H9 (cell line): ENCODE measurements around the gene TGM5. TPM values are rescaled to one million over a fixed set of nuclear protein-coding genes. Genes with fewer than 3 reads are reported as not detected.

ENCODE experiments used
- DNase-seq: peaks from one replicate; pipeline ENCODE4 v3.0.0-alpha.2; 2017
- H2AFZ ChIP-seq: one replicate; pipeline ENCODE4 v1.6.1; 2013; ENCODE audit warnings: mild to moderate bottlenecking, low read length, control low read depth, moderate library complexity
- H2AK5ac ChIP-seq: 2 replicates; pipeline ENCODE4 v1.6.1; 2013; ENCODE audit warnings: low read length, control low read depth, mixed read lengths; ENCODE audit not compliant: insufficient read length
- H2BK120ac ChIP-seq: one replicate; pipeline ENCODE4 v1.6.1; 2013; ENCODE audit warnings: low read depth, mild to moderate bottlenecking, low read length, control low read depth, inconsistent platforms; ENCODE audit not compliant: poor library complexity, severe bottlenecking
- H2BK12ac ChIP-seq: 2 replicates; pipeline ENCODE4 v1.6.1; 2013; ENCODE audit warnings: low read length, control low read depth, mixed read lengths, low read depth; ENCODE audit not compliant: insufficient read length
- H2BK15ac ChIP-seq: 2 replicates; pipeline ENCODE4 v1.6.1; 2013; ENCODE audit warnings: low read depth, low read length, control low read depth
- H2BK20ac ChIP-seq: one replicate; pipeline ENCODE4 v1.6.1; 2013; ENCODE audit warnings: low read depth, mild to moderate bottlenecking, low read length, control low read depth, inconsistent platforms; ENCODE audit not compliant: poor library complexity, severe bottlenecking
- H2BK5ac ChIP-seq: 2 replicates; pipeline ENCODE4 v1.6.1; 2013; ENCODE audit warnings: low read length, control low read depth, mixed read lengths; ENCODE audit not compliant: insufficient read length
- H3K14ac ChIP-seq: 2 replicates; pipeline ENCODE4 v1.6.1; 2013; ENCODE audit warnings: low read length, control low read depth; ENCODE audit not compliant: insufficient read depth
- H3K18ac ChIP-seq: 2 replicates; pipeline ENCODE4 v1.6.1; 2013; ENCODE audit warnings: low read depth, mild to moderate bottlenecking, mixed read lengths, low read length, control low read depth; ENCODE audit not compliant: insufficient read length
- H3K23ac ChIP-seq: 2 replicates; pipeline ENCODE4 v1.6.1; 2013; ENCODE audit warnings: low read length, control low read depth, mixed read lengths, low read depth; ENCODE audit not compliant: insufficient read length
- H3K23me2 ChIP-seq: 2 replicates; pipeline ENCODE4 v1.6.1; 2013; ENCODE audit warnings: low read depth, mild to moderate bottlenecking, mixed read lengths, low read length, control low read depth; ENCODE audit not compliant: insufficient read length, poor library complexity, severe bottlenecking
- H3K27ac ChIP-seq: 2 replicates; pipeline ENCODE4 v1.5.1; 2013; ENCODE audit warnings: low read length, control low read depth, mixed read lengths, low read depth; ENCODE audit not compliant: insufficient read length
- H3K27me3 ChIP-seq: 2 replicates; pipeline ENCODE4 v1.6.1; 2013; ENCODE audit warnings: low read length, control low read depth, inconsistent platforms; ENCODE audit not compliant: insufficient read depth
- H3K4ac ChIP-seq: 2 replicates; pipeline ENCODE4 v1.6.1; 2013; ENCODE audit warnings: low read depth, mild to moderate bottlenecking, control low read depth, inconsistent platforms, low read length, moderate library complexity
- H3K4me1 ChIP-seq: 2 replicates; pipeline ENCODE4 v1.6.1; 2013; ENCODE audit warnings: low read length, control low read depth, inconsistent platforms; ENCODE audit not compliant: insufficient read depth
- H3K4me2 ChIP-seq: 2 replicates; pipeline ENCODE4 v1.6.1; 2013; ENCODE audit warnings: low read length, control low read depth, mixed read lengths; ENCODE audit not compliant: insufficient read length, insufficient read depth
- H3K56ac ChIP-seq: 2 replicates; pipeline ENCODE4 v1.6.1; 2013; ENCODE audit warnings: low read depth, mild to moderate bottlenecking, mixed read lengths, low read length, control low read depth; ENCODE audit not compliant: insufficient read length
- H3K79me1 ChIP-seq: 2 replicates; pipeline ENCODE4 v1.6.1; 2013; ENCODE audit warnings: low read depth, mild to moderate bottlenecking, moderate library complexity, low read length, control low read depth, inconsistent platforms; ENCODE audit not compliant: insufficient read depth, poor library complexity, severe bottlenecking
- H3K79me2 ChIP-seq: 2 replicates; pipeline ENCODE4 v1.6.1; 2013; ENCODE audit warnings: low read length, control low read depth, inconsistent platforms; ENCODE audit not compliant: insufficient read depth
- H3K9ac ChIP-seq: 2 replicates; pipeline ENCODE4 v1.6.1; 2013; ENCODE audit warnings: low read length, control low read depth, mixed read lengths; ENCODE audit not compliant: insufficient read length; ENCODE audit errors: extremely low read depth
- H3K9me3 ChIP-seq: one replicate; pipeline ENCODE4 v1.6.1; 2013; ENCODE audit warnings: low read depth, low read length, inconsistent platforms; ENCODE audit not compliant: control insufficient read depth
- H3T11ph ChIP-seq: one replicate; pipeline ENCODE4 v1.6.1; 2013; ENCODE audit warnings: mild to moderate bottlenecking, low read length, control low read depth, inconsistent platforms
- H4K20me1 ChIP-seq: one replicate; pipeline ENCODE4 v1.6.1; 2013; ENCODE audit not compliant: control insufficient read depth, insufficient read length, insufficient read depth
- H4K5ac ChIP-seq: 2 replicates; pipeline ENCODE4 v1.6.1; 2013; ENCODE audit warnings: low read depth, mild to moderate bottlenecking, mixed read lengths, low read length, control low read depth; ENCODE audit not compliant: insufficient read length
- H4K8ac ChIP-seq: replicated peaks from 2 replicates; pipeline ENCODE4 v1.6.1; 2013; ENCODE audit warnings: low read length, control low read depth, mixed read lengths, low read depth; ENCODE audit not compliant: insufficient read length
- H4K91ac ChIP-seq: 2 replicates; pipeline ENCODE4 v1.6.1; 2013; ENCODE audit warnings: low read depth, mild to moderate bottlenecking, moderate library complexity, mixed read lengths, low read length, control low read depth; ENCODE audit not compliant: insufficient read length
- H3K27ac Mint-ChIP-seq, 3 experiments: 2 replicates in 2 of 3; 3 replicates in 1 of 3; pipeline ENCODE4 v1.8.0; 2020 to 2021; ENCODE audit warnings: mixed read lengths in 3 of 3, mild to moderate bottlenecking in 1 of 3, moderate library complexity in 1 of 3
- H3K27me3 Mint-ChIP-seq: 2 replicates; pipeline ENCODE4 v1.8.0; 2021; ENCODE audit warnings: low read depth, mild to moderate bottlenecking, moderate library complexity, mixed read lengths
- H3K36me3 Mint-ChIP-seq, 3 experiments: 2 replicates in 2 of 3; 3 replicates in 1 of 3; pipeline ENCODE4 v1.8.0; 2020 to 2021; ENCODE audit warnings: low read depth in 3 of 3, mixed read lengths in 3 of 3; ENCODE audit not compliant: insufficient read depth in 1 of 3
- H3K4me1 Mint-ChIP-seq, 2 experiments: 2 replicates each; pipeline ENCODE4 v1.8.0; 2020; ENCODE audit warnings: mixed read lengths in 2 of 2
- H3K4me3 Mint-ChIP-seq, 2 experiments: 2 replicates in 1 of 2; 3 replicates in 1 of 2; pipeline ENCODE4 v1.8.0; 2020 to 2021; ENCODE audit warnings: mild to moderate bottlenecking in 2 of 2, mixed read lengths in 2 of 2, moderate library complexity in 1 of 2
- H3K9me3 Mint-ChIP-seq, 2 experiments: 2 replicates in 1 of 2; 3 replicates in 1 of 2; pipeline ENCODE4 v1.8.0; 2020; ENCODE audit warnings: mild to moderate bottlenecking in 2 of 2, mixed read lengths in 2 of 2, moderate library complexity in 1 of 2
- WGBS: extraction: QIAGEN DNeasy Blood & Tissue Kit; methylation state at CpG from one replicate; pipeline ENCODE4 v1.1.7; 2013; ENCODE audit warnings: missing lambda C conversion rate, low lambda C conversion rate, mixed read lengths; ENCODE audit not compliant: insufficient read length; ENCODE audit errors: extremely low coverage; 5-methylcytosine and 5-hydroxymethylcytosine counted together
- total RNA-seq: library from RNA; stranded (reverse); gene quantifications from 2 replicates; pipeline ENCODE4 v1.2.1, GENCODE V29; 2021
- TF ChIP-seq, protein P1 (sequence below): fragments of 200-600 bp; sonication (generic); conservative IDR thresholded peaks from 3 replicates; pipeline ENCODE4 v1.8.0; 2021; ENCODE audit warnings: antibody characterized with exemption, mild to moderate bottlenecking

TGM5 gene
- total RNA-seq, 1 experiment from 2014 or later: not detected

DNA sequence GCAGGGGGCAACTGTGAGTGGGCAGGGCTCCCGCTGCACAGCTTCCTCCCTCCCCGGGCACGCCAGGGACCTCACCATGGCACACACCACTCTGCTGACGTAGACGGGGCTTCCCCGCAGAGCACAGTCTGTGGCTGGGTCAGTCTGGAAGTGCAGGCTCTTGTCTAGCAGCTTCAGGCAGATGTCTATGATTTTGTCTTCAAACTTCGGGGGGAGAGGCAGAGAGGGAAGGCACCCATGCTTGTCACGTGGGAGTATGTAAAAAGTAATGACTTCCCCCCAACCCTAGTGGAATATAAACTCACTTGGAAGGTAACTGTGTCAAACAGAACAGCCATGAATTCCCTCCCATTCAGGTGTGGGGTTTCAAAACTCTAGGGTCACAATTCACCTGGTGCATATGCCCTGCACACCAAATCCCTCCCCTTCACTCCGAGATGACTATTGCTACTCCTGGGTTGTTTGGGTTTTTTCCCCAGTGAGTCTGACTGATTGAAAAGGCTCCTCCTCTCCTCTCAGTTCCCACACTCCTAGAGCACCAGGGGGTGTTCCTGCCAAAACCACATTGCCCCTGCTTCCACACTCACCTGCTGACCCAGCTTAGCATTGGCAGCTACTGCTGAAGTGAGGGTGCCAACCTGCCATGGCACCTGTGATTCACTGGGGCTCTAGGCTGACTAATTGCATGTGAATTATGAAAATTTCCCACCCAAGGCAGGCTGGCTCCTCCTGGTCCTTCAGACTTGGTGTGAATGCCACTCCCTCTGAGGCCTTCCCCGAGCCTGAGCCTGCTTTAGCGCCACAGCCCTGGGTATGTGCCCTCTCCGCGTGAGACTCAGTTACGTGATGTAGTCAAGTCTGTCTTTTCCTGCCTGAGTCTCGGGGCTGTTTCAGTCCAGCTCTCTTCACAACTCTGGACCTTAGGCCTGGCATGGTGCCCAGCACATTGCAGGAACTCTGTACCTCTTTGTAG is 13.0 kb downstream of the TGM5 start:
- Mint-ChIP-seq H3K27ac (no peak overlapping the region), H3K4me3 (no peak overlapping the region), H3K27me3 (peaks cover 3% of the 10 kb centered on the region), H3K4me1 (no peaks in the 10 kb centered on the region), H3K9me3 (no peaks in the 10 kb centered on the region), H3K36me3 (no peaks in the 10 kb centered on the region)
- no peaks in the 10 kb centered on the region for H4K20me1 ChIP-seq
- no peak overlapping the region for H3K9ac ChIP-seq
- no peak overlapping the region for H3T11ph ChIP-seq
- no CpG with 5 or more reads among the region's 15 CpGs for WGBS
- no peak overlapping the region for H3K4me2 ChIP-seq
- no peak overlapping the region for H2AFZ ChIP-seq
- H4K8ac ChIP-seq: no peak overlapping the region
- no peak overlapping the region for H3K18ac ChIP-seq
- H3K79me1 ChIP-seq: no peaks in the 10 kb centered on the region
- no peaks in the 10 kb centered on the region for H3K23me2 ChIP-seq
- no peak overlapping the region for H2BK15ac ChIP-seq
- H3K56ac ChIP-seq: no peak overlapping the region
- no peak overlapping the region for H4K91ac ChIP-seq
- no peak overlapping the region for H3K14ac ChIP-seq
- TF ChIP-seq, protein P1, sequence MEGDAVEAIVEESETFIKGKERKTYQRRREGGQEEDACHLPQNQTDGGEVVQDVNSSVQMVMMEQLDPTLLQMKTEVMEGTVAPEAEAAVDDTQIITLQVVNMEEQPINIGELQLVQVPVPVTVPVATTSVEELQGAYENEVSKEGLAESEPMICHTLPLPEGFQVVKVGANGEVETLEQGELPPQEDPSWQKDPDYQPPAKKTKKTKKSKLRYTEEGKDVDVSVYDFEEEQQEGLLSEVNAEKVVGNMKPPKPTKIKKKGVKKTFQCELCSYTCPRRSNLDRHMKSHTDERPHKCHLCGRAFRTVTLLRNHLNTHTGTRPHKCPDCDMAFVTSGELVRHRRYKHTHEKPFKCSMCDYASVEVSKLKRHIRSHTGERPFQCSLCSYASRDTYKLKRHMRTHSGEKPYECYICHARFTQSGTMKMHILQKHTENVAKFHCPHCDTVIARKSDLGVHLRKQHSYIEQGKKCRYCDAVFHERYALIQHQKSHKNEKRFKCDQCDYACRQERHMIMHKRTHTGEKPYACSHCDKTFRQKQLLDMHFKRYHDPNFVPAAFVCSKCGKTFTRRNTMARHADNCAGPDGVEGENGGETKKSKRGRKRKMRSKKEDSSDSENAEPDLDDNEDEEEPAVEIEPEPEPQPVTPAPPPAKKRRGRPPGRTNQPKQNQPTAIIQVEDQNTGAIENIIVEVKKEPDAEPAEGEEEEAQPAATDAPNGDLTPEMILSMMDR: no peak
- no peak for DNase-seq
- no peak overlapping the region for H2BK5ac ChIP-seq
- H3K27ac ChIP-seq: no peak overlapping the region
- H3K4me1 ChIP-seq: no peaks in the 10 kb centered on the region
- no peaks in the 10 kb centered on the region for H3K79me2 ChIP-seq
- H2AK5ac ChIP-seq: no peak overlapping the region
- H3K9me3 ChIP-seq: no peaks in the 10 kb centered on the region
- no peak overlapping the region for H3K23ac ChIP-seq
- H3K27me3 ChIP-seq: no peaks in the 10 kb centered on the region
- no peak overlapping the region for H3K4ac ChIP-seq
- H2BK12ac ChIP-seq: no peak overlapping the region
- no peak overlapping the region for H2BK20ac ChIP-seq
- H2BK120ac ChIP-seq: no peak overlapping the region
- H4K5ac ChIP-seq: no peak overlapping the region
